ENCODE results near the gene MEF2A. TPM values are rescaled to one million over a fixed set of nuclear protein-coding genes. Genes with fewer than 3 reads are reported as not detected.

Gene MEF2A
- total RNA-seq, 2 donors from 2014 or later = 164 to 168 TPM

GRCh38 chr15:99668533-99669182 lies 102.9 kb downstream of the MEF2A start:
- Histone ChIP-seq H3K27me3 (replicated peaks; ENCODE audit: insufficient read depth) (no peaks in the 10 kb centered on the region), H3K4me3 (no peak overlapping the region), H3K36me3 (peaks cover 7% of the 10 kb centered on the region), H3K9me3 (no peaks in the 10 kb centered on the region), H3K4me1 (ENCODE audit: control insufficient read depth in 1 of 2, low read depth in 2 of 2) (peaks cover 9 to 40% of the 10 kb centered on the region in 2 donors), H3K27ac (no peak overlapping the region)
- DNase-seq (ENCODE audit: low spot score) (no peak), ATAC-seq (ENCODE audit: insufficient number of reproducible peaks, low FRiP score, low read depth) (no peak)
- TF ChIP-seq CTCF (IDR thresholded peaks at IDR 0.05) = no peak

- Histone ChIP-seq H3K36me3 (peaks cover 9% of the 10 kb centered on the region), H3K27me3 (replicated peaks; ENCODE audit: insufficient read depth) (no peaks in the 10 kb centered on the region), H3K27ac (no peak overlapping the region), H3K4me1 (ENCODE audit: control insufficient read depth in 1 of 2, low read depth in 2 of 2) (peaks cover 6 to 36% of the 10 kb centered on the region in 2 donors), H3K4me3 (no peak overlapping the region), H3K9me3 (no peaks in the 10 kb centered on the region)
- no peak for TF ChIP-seq CTCF (IDR thresholded peaks at IDR 0.05)
- ATAC-seq (ENCODE audit: insufficient number of reproducible peaks, low FRiP score, low read depth) (no peak), DNase-seq (ENCODE audit: low spot score) (no peak)
Measured at GRCh38 chr15:99669250-99669649, 103.5 kb downstream of the MEF2A start.

GRCh38 chr15:99671926-99672635 lies 106.3 kb downstream of the MEF2A start:
- Histone ChIP-seq H3K4me1 (ENCODE audit: control insufficient read depth in 1 of 2, low read depth in 2 of 2) (peaks cover 3 to 26% of the 10 kb centered on the region in 2 donors), H3K27me3 (replicated peaks; ENCODE audit: insufficient read depth) (no peaks in the 10 kb centered on the region), H3K9me3 (no peaks in the 10 kb centered on the region), H3K27ac (no peak overlapping the region), H3K4me3 (no peak overlapping the region), H3K36me3 (peaks cover 28% of the 10 kb centered on the region)
- no peak for TF ChIP-seq CTCF (IDR thresholded peaks at IDR 0.05)
- ATAC-seq (ENCODE audit: insufficient number of reproducible peaks, low FRiP score, low read depth) = no peak
- DNase-seq (ENCODE audit: low spot score) = no peak

- ATAC-seq (ENCODE audit: insufficient number of reproducible peaks, low FRiP score, low read depth) = no peak
Measured at GRCh38 chr15:99673111-99673510, 107.3 kb downstream of the MEF2A start.

More at GRCh38 chr15:99673111-99673510, 107.3 kb downstream of the MEF2A start:
- H3K4me3 ChIP-seq = no peak overlapping the region
- no peak for TF ChIP-seq CTCF (IDR thresholded peaks at IDR 0.05)
- no peak overlapping the region for H3K27ac ChIP-seq
- peaks cover 9 to 36% of the 10 kb centered on the region in 2 donors for H3K4me1 ChIP-seq (ENCODE audit: control insufficient read depth in 1 of 2, low read depth in 2 of 2)
- H3K9me3 ChIP-seq = no peaks in the 10 kb centered on the region
- no peaks in the 10 kb centered on the region for H3K27me3 ChIP-seq (replicated peaks; ENCODE audit: insufficient read depth)
- H3K36me3 ChIP-seq = peaks cover 24% of the 10 kb centered on the region
- DNase-seq (ENCODE audit: low spot score) = no peak
